Transverse colon (tissue), 3 donors: ENCODE results near the gene CDPF1.

ENCODE experiments used
- POLR2A ChIP-seq: fragments of 450-650 bp; IDR thresholded peaks from one replicate; pipeline ENCODE4 v1.6.1; 2016; ENCODE audit warnings: antibody characterized with exemption, mild to moderate bottlenecking, moderate library complexity
- TF ChIP-seq, protein P1 (sequence below), 5 experiments: fragments of 200-600 bp in 3 of 5; fragments of 450-650 bp in 2 of 5; sonication (generic) in 3 of 5; IDR thresholded peaks; 1 replicate in 2 of 5; 2 replicates in 3 of 5; pipeline ENCODE4 v1.5.1; 2016 to 2017; ENCODE audit warnings: antibody characterized with exemption in 5 of 5, inconsistent platforms in 3 of 5, mild to moderate bottlenecking in 2 of 5, moderate library complexity in 1 of 5

GRCh38 chr22:46267431-46268279 lies 17.6 kb upstream of the CDPF1 start, which contains the start of gene TTC38:
- peak; percentile 83 for TF ChIP-seq POLR2A
- TF ChIP-seq, protein P1, sequence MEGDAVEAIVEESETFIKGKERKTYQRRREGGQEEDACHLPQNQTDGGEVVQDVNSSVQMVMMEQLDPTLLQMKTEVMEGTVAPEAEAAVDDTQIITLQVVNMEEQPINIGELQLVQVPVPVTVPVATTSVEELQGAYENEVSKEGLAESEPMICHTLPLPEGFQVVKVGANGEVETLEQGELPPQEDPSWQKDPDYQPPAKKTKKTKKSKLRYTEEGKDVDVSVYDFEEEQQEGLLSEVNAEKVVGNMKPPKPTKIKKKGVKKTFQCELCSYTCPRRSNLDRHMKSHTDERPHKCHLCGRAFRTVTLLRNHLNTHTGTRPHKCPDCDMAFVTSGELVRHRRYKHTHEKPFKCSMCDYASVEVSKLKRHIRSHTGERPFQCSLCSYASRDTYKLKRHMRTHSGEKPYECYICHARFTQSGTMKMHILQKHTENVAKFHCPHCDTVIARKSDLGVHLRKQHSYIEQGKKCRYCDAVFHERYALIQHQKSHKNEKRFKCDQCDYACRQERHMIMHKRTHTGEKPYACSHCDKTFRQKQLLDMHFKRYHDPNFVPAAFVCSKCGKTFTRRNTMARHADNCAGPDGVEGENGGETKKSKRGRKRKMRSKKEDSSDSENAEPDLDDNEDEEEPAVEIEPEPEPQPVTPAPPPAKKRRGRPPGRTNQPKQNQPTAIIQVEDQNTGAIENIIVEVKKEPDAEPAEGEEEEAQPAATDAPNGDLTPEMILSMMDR (IDR thresholded peaks at IDR 0.05): no peak
